DOHH2 (cell line): ENCODE measurements around the gene CNTNAP2.
A peak's percentile ranks its signal among the peaks of the same experiment; 100 is the strongest.

Experiments used
- CTCF ChIP-seq: fragments of 200-600 bp; sonication (generic); IDR thresholded peaks from one replicate; pipeline ENCODE4 v1.5.1; 2014; ENCODE audit warnings: antibody characterized with exemption, mild to moderate bottlenecking, low read depth, low read length; ENCODE audit not compliant: poor library complexity, severe bottlenecking
- EZH2phosphoT487 ChIP-seq: fragments of 200-600 bp; sonication (generic); IDR thresholded peaks from 2 replicates; pipeline ENCODE4 v1.6.1; 2017; ENCODE audit warnings: borderline replicate concordance, mild to moderate bottlenecking, antibody characterized with exemption, low read length, moderate library complexity, mixed read lengths

- peak; percentile 18 for TF ChIP-seq CTCF
- no peak for TF ChIP-seq EZH2phosphoT487
Measured at GRCh38 chr7:148151778-148152177, 2035.2 kb downstream of the CNTNAP2 start.
